ENCODE data around the gene ANAPC5. TPM values are rescaled to one million over a fixed set of nuclear protein-coding genes. Genes with fewer than 3 reads are reported as not detected.

ANAPC5 gene
- 138 and 140 TPM in 2 replicates for total RNA-seq

GRCh38 chr12:121351820-121352681 is at the start of gene ANAPC5:
TSS of gene ANAPC5 (minus strand) at chr12:121352411. CDS start at chr12:121352340, 71 bp downstream.

GRCh38 chr12:121399391-121400331 is 47.5 kb upstream of the ANAPC5 start, which contains the start of gene RNF34:
TSS of gene RNF34 (plus strand) at chr12:121400118. CDS start at chr12:121400213, 95 bp downstream.

GRCh38 chr12:121296618-121297434 is 55.4 kb downstream of the ANAPC5 start, which contains the start of gene CAMKK2:
TSS of gene CAMKK2 (minus strand) at chr12:121296709. CDS start at chr12:121274526, 22,183 bp downstream.

Other genes with a start within 250 kb of the ANAPC5 start
- 0.15 and 0.50 TPM in 2 replicates for gene P2RX7, start 219.5 kb downstream of the ANAPC5 start, total RNA-seq
- gene P2RX4, start 142.3 kb downstream of the ANAPC5 start, total RNA-seq, result 23.6 and 29.4 TPM in 2 replicates
- gene CAMKK2, start 55.7 kb downstream of the ANAPC5 start, total RNA-seq, result 24.5 and 30.0 TPM in 2 replicates
- gene RNF34, start 47.7 kb upstream of the ANAPC5 start, total RNA-seq, result 29.3 and 31.7 TPM in 2 replicates
- 34.1 and 39.4 TPM in 2 replicates for gene KDM2B, start 228.6 kb upstream of the ANAPC5 start, total RNA-seq